ENCODE measurements around the gene APPL2.

GRCh38 chr12:105214148-105214547 is 21.8 kb downstream of the APPL2 start:
- no peak for TF ChIP-seq CTCF (IDR thresholded peaks at IDR 0.05)
- no peak for TF ChIP-seq POLR2A (IDR thresholded peaks at IDR 0.05)

Measured in right lobe of liver (tissue), 4 donors.